HG02885 (cell line): ENCODE data around the gene BRD3OS.
A peak's percentile ranks its signal among the peaks of the same experiment; 100 is the strongest.
"Not testable (repeated sequence)": the region's sequence is repeated elsewhere in the genome, so short reads cannot be mapped to it uniquely, and the experiment has no call there.

Experiments
- ATAC-seq: cut with Tn5 transposase; IDR thresholded peaks from one replicate; pipeline ENCODE4 v1.9.1; 2021; ENCODE audit warnings: mild to moderate bottlenecking; ENCODE audit not compliant: unreplicated experiment, poor library complexity

The BRD3OS gene

GRCh38 chr9:133987946-133988665 is 37.2 kb upstream of the BRD3OS start:
- no peak for ATAC-seq

GRCh38 chr9:133988771-133989170 is 36.5 kb upstream of the BRD3OS start:
- ATAC-seq: not testable (repeated sequence)

- no peak for ATAC-seq
These were observed 35.5 kb upstream of the BRD3OS start for GRCh38 chr9:133989625-133990365.

GRCh38 chr9:133990366-133991213 is 34.7 kb upstream of the BRD3OS start:
- no peak for ATAC-seq

GRCh38 chr9:133991214-133991921 is 33.9 kb upstream of the BRD3OS start:
- peak; percentile 21 for ATAC-seq

GRCh38 chr9:133991964-133992779 is 33.1 kb upstream of the BRD3OS start, which contains the start of gene VAV2:
TSS of gene VAV2 (minus strand) at chr9:133992324. CDS start at chr9:133992278, 46 bp downstream.
- peak; percentile 59 for ATAC-seq

GRCh38 chr9:133992780-133993634 is 32.3 kb upstream of the BRD3OS start:
- peak; percentile 49 for ATAC-seq

- ATAC-seq: no peak
These were observed 31.5 kb upstream of the BRD3OS start for GRCh38 chr9:133993635-133994253.

GRCh38 chr9:133994353-133995011 is 30.8 kb upstream of the BRD3OS start:
- no peak for ATAC-seq

- ATAC-seq: no peak
These were observed 30.0 kb upstream of the BRD3OS start for GRCh38 chr9:133995012-133995896.

- no peak for ATAC-seq
These were observed 28.5 kb upstream of the BRD3OS start for GRCh38 chr9:133996531-133997520.

GRCh38 chr9:133997584-133997983 is 27.7 kb upstream of the BRD3OS start:
- ATAC-seq: no peak

GRCh38 chr9:133998915-133999595 is 26.2 kb upstream of the BRD3OS start:
- no peak for ATAC-seq

- no peak for ATAC-seq
These were observed 25.4 kb upstream of the BRD3OS start for GRCh38 chr9:133999851-134000265.

- ATAC-seq: no peak
These were observed 22.5 kb upstream of the BRD3OS start for GRCh38 chr9:134002796-134003195.
